ENCODE measurements around the gene GRID1. TPM values are rescaled to one million over a fixed set of nuclear protein-coding genes. Genes with fewer than 3 reads are reported as not detected.
A peak's percentile ranks its signal among the peaks of the same experiment; 100 is the strongest.

The GRID1 gene
- total RNA-seq, 1 experiment from 2014 or later, result not detected

GRCh38 chr10:86144301-86144700 is 222.3 kb downstream of the GRID1 start:
- Mint-ChIP-seq H3K36me3 (ENCODE audit: insufficient read depth, unreplicated experiment) (no peaks in the 10 kb centered on the region), H3K9me3 (ENCODE audit: low read depth, unreplicated experiment) (no peaks in the 10 kb centered on the region), H3K27me3 (ENCODE audit: unreplicated experiment) (peaks cover 66% of the 10 kb centered on the region), H3K4me1 (ENCODE audit: low read depth, unreplicated experiment) (no peaks in the 10 kb centered on the region), H3K4me3 (ENCODE audit: low read depth, unreplicated experiment) (no peak overlapping the region), H3K27ac (ENCODE audit: unreplicated experiment) (no peak overlapping the region)
- no TSS peak for BruUV-seq (replicated peaks)
- TF ChIP-seq CTCF (IDR thresholded peaks at IDR 0.05; ENCODE audit: unreplicated experiment), result no peak
- intact Hi-C loops (cut with micrococcal nuclease; ENCODE audit: unreplicated experiment), result no loop called here
- CTCF ChIA-PET, result no interaction called here
- no peak for DNase-seq

GRCh38 chr10:86141896-86142295 is 224.7 kb downstream of the GRID1 start:
- H3K4me3 Mint-ChIP-seq (ENCODE audit: low read depth, unreplicated experiment), result no peak overlapping the region
- no peak overlapping the region for H3K27ac Mint-ChIP-seq (ENCODE audit: unreplicated experiment)
- no TSS peak for BruUV-seq (replicated peaks)
- no peaks in the 10 kb centered on the region for H3K9me3 Mint-ChIP-seq (ENCODE audit: low read depth, unreplicated experiment)
- no peaks in the 10 kb centered on the region for H3K4me1 Mint-ChIP-seq (ENCODE audit: low read depth, unreplicated experiment)
- no peak for DNase-seq
- intact Hi-C loops (cut with micrococcal nuclease; ENCODE audit: unreplicated experiment), result no loop called here
- TF ChIP-seq CTCF (IDR thresholded peaks at IDR 0.05; ENCODE audit: unreplicated experiment), result no peak
- peaks cover 42% of the 10 kb centered on the region for H3K27me3 Mint-ChIP-seq (ENCODE audit: unreplicated experiment)
- CTCF ChIA-PET, result no interaction called here
- no peaks in the 10 kb centered on the region for H3K36me3 Mint-ChIP-seq (ENCODE audit: insufficient read depth, unreplicated experiment)

GRCh38 chr10:86139066-86139657 is 227.4 kb downstream of the GRID1 start:
- no peaks in the 10 kb centered on the region for H3K36me3 Mint-ChIP-seq (ENCODE audit: insufficient read depth, unreplicated experiment)
- peak; percentile 13 for DNase-seq
- H3K4me3 Mint-ChIP-seq (ENCODE audit: low read depth, unreplicated experiment), result no peak overlapping the region
- peaks cover 27% of the 10 kb centered on the region for H3K27me3 Mint-ChIP-seq (ENCODE audit: unreplicated experiment)
- no peak for TF ChIP-seq CTCF (IDR thresholded peaks at IDR 0.05; ENCODE audit: unreplicated experiment)
- no peaks in the 10 kb centered on the region for H3K9me3 Mint-ChIP-seq (ENCODE audit: low read depth, unreplicated experiment)
- no TSS peak for BruUV-seq (replicated peaks)
- H3K27ac Mint-ChIP-seq (ENCODE audit: unreplicated experiment), result no peak overlapping the region
- intact Hi-C loops (cut with micrococcal nuclease; ENCODE audit: unreplicated experiment), result no loop called here
- CTCF ChIA-PET, result no interaction called here
- no peaks in the 10 kb centered on the region for H3K4me1 Mint-ChIP-seq (ENCODE audit: low read depth, unreplicated experiment)

- H3K4me1 Mint-ChIP-seq (ENCODE audit: low read depth, unreplicated experiment), result no peaks in the 10 kb centered on the region
- intact Hi-C loops (cut with micrococcal nuclease; ENCODE audit: unreplicated experiment), result no loop called here
- no peaks in the 10 kb centered on the region for H3K9me3 Mint-ChIP-seq (ENCODE audit: low read depth, unreplicated experiment)
- CTCF ChIA-PET, result no interaction called here
- no peak overlapping the region for H3K27ac Mint-ChIP-seq (ENCODE audit: unreplicated experiment)
- no peak overlapping the region for H3K4me3 Mint-ChIP-seq (ENCODE audit: low read depth, unreplicated experiment)
- DNase-seq, result no peak
- H3K27me3 Mint-ChIP-seq (ENCODE audit: unreplicated experiment), result peaks cover 27% of the 10 kb centered on the region
- no peak for TF ChIP-seq CTCF (IDR thresholded peaks at IDR 0.05; ENCODE audit: unreplicated experiment)
- no peaks in the 10 kb centered on the region for H3K36me3 Mint-ChIP-seq (ENCODE audit: insufficient read depth, unreplicated experiment)
- no TSS peak for BruUV-seq (replicated peaks)
Observed at GRCh38 chr10:86138551-86139065, 228.0 kb downstream of the GRID1 start.
